ENCODE results near the gene ELF1.

DNA sequence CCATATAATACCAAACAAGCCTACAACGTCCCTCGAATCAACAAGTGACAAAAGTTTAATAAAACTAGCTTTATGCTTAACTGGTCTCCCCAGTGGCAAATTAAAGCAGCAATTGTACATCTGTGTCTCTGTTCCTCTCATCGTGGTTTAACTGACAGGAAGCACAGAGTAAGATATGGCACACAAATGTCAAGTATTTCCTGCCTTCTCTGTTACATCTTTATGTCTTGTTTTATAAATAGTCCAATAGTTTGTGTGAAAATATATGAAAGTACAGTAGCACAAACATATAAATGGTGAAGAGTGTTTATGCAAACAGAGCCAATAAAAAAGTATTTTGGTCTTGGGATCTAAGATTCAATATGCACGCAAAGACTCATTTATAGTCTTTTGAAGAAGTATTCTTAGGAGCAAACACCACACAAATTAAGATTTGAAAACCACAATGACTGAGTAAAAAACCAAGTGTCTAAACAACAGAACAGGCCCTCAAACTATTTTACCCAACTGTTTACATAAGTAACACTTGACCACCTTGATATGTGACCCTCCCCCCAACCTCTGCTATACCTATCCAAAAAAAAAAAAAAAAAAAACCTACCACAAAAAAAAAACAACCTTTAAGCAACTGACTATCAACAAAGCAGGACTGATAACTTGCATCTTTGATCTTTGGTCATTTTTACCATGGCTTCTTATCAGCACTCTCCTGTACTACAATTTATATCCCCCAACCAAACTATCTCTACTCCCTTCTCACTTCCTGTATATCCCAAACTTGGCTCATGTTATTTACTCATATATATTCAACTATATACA is 14.0 kb downstream of the ELF1 start:
- no peak for TF ChIP-seq EZH2 (IDR thresholded peaks at IDR 0.05; ENCODE audit: borderline replicate concordance, control insufficient read depth, low read depth, low read length)
- TF ChIP-seq, protein P1, sequence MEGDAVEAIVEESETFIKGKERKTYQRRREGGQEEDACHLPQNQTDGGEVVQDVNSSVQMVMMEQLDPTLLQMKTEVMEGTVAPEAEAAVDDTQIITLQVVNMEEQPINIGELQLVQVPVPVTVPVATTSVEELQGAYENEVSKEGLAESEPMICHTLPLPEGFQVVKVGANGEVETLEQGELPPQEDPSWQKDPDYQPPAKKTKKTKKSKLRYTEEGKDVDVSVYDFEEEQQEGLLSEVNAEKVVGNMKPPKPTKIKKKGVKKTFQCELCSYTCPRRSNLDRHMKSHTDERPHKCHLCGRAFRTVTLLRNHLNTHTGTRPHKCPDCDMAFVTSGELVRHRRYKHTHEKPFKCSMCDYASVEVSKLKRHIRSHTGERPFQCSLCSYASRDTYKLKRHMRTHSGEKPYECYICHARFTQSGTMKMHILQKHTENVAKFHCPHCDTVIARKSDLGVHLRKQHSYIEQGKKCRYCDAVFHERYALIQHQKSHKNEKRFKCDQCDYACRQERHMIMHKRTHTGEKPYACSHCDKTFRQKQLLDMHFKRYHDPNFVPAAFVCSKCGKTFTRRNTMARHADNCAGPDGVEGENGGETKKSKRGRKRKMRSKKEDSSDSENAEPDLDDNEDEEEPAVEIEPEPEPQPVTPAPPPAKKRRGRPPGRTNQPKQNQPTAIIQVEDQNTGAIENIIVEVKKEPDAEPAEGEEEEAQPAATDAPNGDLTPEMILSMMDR (IDR thresholded peaks at IDR 0.05 in 2 of 3, conservative IDR thresholded peaks at IDR 0.05 in 1 of 3; ENCODE audit: control insufficient read depth in 2 of 3, extremely low read depth in 1 of 3, insufficient read depth in 1 of 3, low read depth in 3 of 3, low read length in 3 of 3), result no peak
- no peak for TF ChIP-seq POLR2A (IDR thresholded peaks at IDR 0.05; ENCODE audit: low read depth, low read length)
